Fibroblast of skin of right biceps (primary cell): Measurements from ENCODE around the gene VSIR.

ENCODE experiments used
- DNase-seq: peaks from one replicate; pipeline ENCODE4 v3.0.0-alpha.2; 2013

VSIR gene

GRCh38 chr10:71773221-71773971, at the start of gene VSIR:
Gene VSIR (minus strand): TSS chr10:71773520. CDS start chr10:71773439, 81 bp downstream.
- DNase-seq: peak; percentile 70

GRCh38 chr10:71821909-71822763, 48.8 kb upstream of the VSIR start:
- peak; percentile 74 for DNase-seq

GRCh38 chr10:71820966-71821365, 47.6 kb upstream of the VSIR start:
- DNase-seq: no peak

- DNase-seq: no peak
These were observed 46.7 kb upstream of the VSIR start for GRCh38 chr10:71819985-71820384.

GRCh38 chr10:71819441-71819861, 46.1 kb upstream of the VSIR start:
- DNase-seq: no peak

- DNase-seq: no peak
These were observed 45.4 kb upstream of the VSIR start for GRCh38 chr10:71818674-71819260.

GRCh38 chr10:71817831-71818655, 44.7 kb upstream of the VSIR start:
- DNase-seq: no peak

GRCh38 chr10:71816936-71817618, 43.8 kb upstream of the VSIR start:
- no peak for DNase-seq

- no peak for DNase-seq
These were observed 43.1 kb upstream of the VSIR start for GRCh38 chr10:71816421-71816851.

- DNase-seq: no peak
These were observed 42.3 kb upstream of the VSIR start for GRCh38 chr10:71815515-71816130.

- DNase-seq: no peak
These were observed 41.6 kb upstream of the VSIR start for GRCh38 chr10:71814922-71815411.

GRCh38 chr10:71812913-71813590, 39.7 kb upstream of the VSIR start:
- no peak for DNase-seq

- peak; percentile 43 for DNase-seq
These were observed 38.9 kb upstream of the VSIR start for GRCh38 chr10:71812016-71812912.

GRCh38 chr10:71811351-71811750, 38.0 kb upstream of the VSIR start:
- DNase-seq: no peak

GRCh38 chr10:71810048-71810750, 36.9 kb upstream of the VSIR start:
- no peak for DNase-seq

- DNase-seq: no peak
These were observed 36.3 kb upstream of the VSIR start for GRCh38 chr10:71809628-71810027.

GRCh38 chr10:71807557-71808510, 34.5 kb upstream of the VSIR start:
- no peak for DNase-seq
